Activated CD4-positive, alpha-beta T cell treated with anti-CD3 and anti-CD28 coated beads, Interleukin-2, amount 50 U/mL, for 4 hours (primary cell): ENCODE measurements around the gene GPR61.

Experiments
- DNase-seq, 2 experiments: peaks; one replicate each; pipeline ENCODE4 v3.0.0-alpha.2; 2020

The GPR61 gene

GRCh38 chr1:109509176-109510134, 30.2 kb upstream of the GPR61 start, which contains the start of gene AMIGO1:
Gene AMIGO1, minus strand, starts transcription at chr1:109509727. Its CDS starts 815 bp downstream, at chr1:109508912.
- DNase-seq, result peak; percentile 44 to 48

- DNase-seq, result no peak
Observed at GRCh38 chr1:109513110-109513710, 26.5 kb upstream of the GPR61 start.

GRCh38 chr1:109514846-109515245, 24.8 kb upstream of the GPR61 start:
- no peak for DNase-seq

GRCh38 chr1:109516872-109517271, 22.8 kb upstream of the GPR61 start:
- no peak for DNase-seq

GRCh38 chr1:109517337-109517736, 22.3 kb upstream of the GPR61 start:
- DNase-seq, result no peak

GRCh38 chr1:109521002-109521951, 18.4 kb upstream of the GPR61 start:
- no peak for DNase-seq

GRCh38 chr1:109522026-109522425, 17.6 kb upstream of the GPR61 start:
- no peak for DNase-seq

- DNase-seq, result no peak
Observed at GRCh38 chr1:109523706-109524105, 16.0 kb upstream of the GPR61 start.

GRCh38 chr1:109527098-109527811, 12.4 kb upstream of the GPR61 start:
- DNase-seq, result no peak

GRCh38 chr1:109527846-109528695, 11.6 kb upstream of the GPR61 start:
- no peak for DNase-seq

- no peak for DNase-seq
Observed at GRCh38 chr1:109528712-109529111, 11.0 kb upstream of the GPR61 start.

GRCh38 chr1:109529881-109530456, 9.7 kb upstream of the GPR61 start:
- no peak for DNase-seq

- no peak for DNase-seq
Observed at GRCh38 chr1:109530457-109531087, 9.1 kb upstream of the GPR61 start.

GRCh38 chr1:109531380-109531779, 8.3 kb upstream of the GPR61 start:
- no peak for DNase-seq

- DNase-seq, result no peak
Observed at GRCh38 chr1:109531826-109532364, 7.8 kb upstream of the GPR61 start.

GRCh38 chr1:109532365-109533136, 7.1 kb upstream of the GPR61 start:
- peak; percentile 88 to 91 for DNase-seq

- DNase-seq, result no peak
Observed at GRCh38 chr1:109534307-109534858, 5.3 kb upstream of the GPR61 start.

GRCh38 chr1:109535481-109535880, 4.2 kb upstream of the GPR61 start:
- DNase-seq, result no peak

- DNase-seq, result no peak
Observed at GRCh38 chr1:109535971-109536491, 3.6 kb upstream of the GPR61 start.
